ENCODE data around the gene KISS1R. TPM values are rescaled to one million over a fixed set of nuclear protein-coding genes. Genes with fewer than 3 reads are reported as not detected.
A peak's percentile ranks its signal among the peaks of the same experiment; 100 is the strongest.

The KISS1R gene
- total RNA-seq, 2 experiments from 2014 or later = 2.9 to 3.1 TPM

DNA sequence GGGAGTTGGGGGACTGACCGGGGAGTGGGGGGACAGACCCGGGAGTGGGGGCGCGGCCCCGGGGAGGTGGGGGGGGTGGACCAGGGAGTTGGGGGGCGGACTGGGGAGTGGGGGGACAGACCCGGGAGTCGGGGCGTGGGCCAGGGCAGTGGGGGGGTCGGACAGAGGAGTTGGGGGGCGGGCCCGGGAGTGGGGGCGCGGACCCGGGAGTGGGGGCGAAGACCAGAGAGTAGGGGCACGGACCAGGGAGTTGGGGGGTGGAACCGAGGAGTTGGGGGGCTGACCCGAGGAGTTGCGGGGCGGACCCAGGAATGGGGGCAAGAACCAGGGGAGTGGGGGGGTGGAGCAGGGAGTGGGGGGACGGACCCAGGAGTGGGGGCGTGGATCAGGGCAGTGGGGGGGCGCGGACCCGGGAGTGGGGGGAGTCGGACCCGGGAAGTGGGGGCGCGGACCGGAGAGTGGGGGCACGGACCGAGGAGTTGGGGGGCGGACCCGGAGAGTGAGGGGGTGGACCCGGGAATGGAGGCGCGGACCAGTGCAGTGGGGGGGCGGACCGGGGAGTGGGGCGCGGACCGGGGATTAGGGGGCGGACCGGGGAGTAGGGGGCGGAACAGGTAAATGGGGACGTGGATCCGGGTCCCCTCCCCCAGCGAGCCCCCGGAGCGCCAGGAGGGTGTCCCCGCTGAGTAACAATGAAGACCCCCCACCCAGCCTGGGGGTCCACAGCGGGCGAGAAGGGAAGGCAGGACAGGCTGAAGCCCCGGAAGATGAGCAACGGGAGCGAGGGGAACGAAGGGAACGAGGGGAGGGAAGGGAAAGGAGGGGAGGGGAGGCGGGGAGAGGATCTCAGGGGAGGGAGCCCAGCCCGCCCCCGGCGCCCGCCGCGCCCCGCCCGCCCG is 4.7 kb upstream of the KISS1R start:
- POLR2A ChIA-PET = interaction anchor here (1.6 to 1.9 kb wide), 2 partner anchors 19 to 49 kb away, joined by 5 to 8 read pairs; partner anchors contain the start of genes MED16 and RNU6-9
- DNase-seq = no peak
- ATAC-seq (ENCODE audit: low read depth) = no peak
- peak overlapping the region; percentile 91 for H3K4me3 Mint-ChIP-seq
- peak overlapping the region; percentile 95 for H3K27ac Mint-ChIP-seq
- H3K36me3 Mint-ChIP-seq = peaks cover 4% of the 10 kb centered on the region
- no peaks in the 10 kb centered on the region for H3K27me3 Mint-ChIP-seq
- H3K9me3 Mint-ChIP-seq = no peaks in the 10 kb centered on the region
- peaks cover 28% of the 10 kb centered on the region for H3K4me1 Mint-ChIP-seq

DNA sequence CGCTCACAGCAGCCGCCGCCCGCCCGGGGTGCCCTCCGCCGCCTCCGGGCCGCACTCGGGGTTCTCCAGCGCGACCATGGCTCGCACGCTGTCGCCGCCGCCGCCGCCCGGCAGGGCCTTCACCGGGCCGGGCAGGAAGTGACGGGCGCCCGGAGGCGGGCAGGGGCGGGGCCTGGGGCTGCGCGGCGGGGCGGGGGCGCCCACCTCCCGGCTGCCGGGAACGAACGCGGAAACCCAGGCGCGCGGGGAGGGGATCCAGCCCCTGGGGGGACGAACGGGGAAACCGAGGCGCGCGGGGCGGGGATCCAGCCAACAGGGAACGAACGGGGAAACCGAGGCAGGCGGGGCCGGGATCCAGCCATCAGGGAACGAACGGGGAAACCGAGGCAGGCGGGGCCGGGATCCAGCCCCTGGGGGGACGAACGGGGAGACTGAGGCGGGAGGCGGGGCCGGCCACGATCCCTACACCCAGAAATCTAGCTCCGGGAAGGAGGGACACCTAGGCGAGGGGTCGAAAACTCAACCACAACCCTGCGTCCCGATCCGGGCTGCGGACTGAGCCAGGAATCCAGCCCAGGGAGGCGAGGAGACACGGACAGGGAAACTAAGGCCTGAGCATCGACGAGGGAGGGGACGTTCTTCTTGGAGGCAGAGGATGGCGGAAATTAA is 3.9 kb upstream of the KISS1R start, which contains the start of gene R3HDM4:
Gene R3HDM4 (minus strand): TSS at position 140 of the 669 bp plus-strand sequence. CDS start 62 bp downstream, at position 78.
- DNase-seq (peak; percentile 92), ATAC-seq (ENCODE audit: low read depth) (peak; percentile 53)
- Mint-ChIP-seq H3K27ac (peak within 1 kb of the TSS; percentile 95), H3K27me3 (peaks cover 2% of the 10 kb centered on the region), H3K4me3 (peak within 1 kb of the TSS; percentile 91), H3K36me3 (peaks cover 4% of the 10 kb centered on the region), H3K4me1 (peaks cover 25% of the 10 kb centered on the region), H3K9me3 (no peaks in the 10 kb centered on the region)
- POLR2A ChIA-PET = interaction anchor here (1.2 to 1.9 kb wide), 3 partner anchors 8 to 49 kb away, joined by 3 to 8 read pairs (median 5); partner anchors contain the start of genes MED16 and RNU6-9

GRCh38 chr19:916645-917322 is 349 bp upstream of the KISS1R start:
- H3K36me3 Mint-ChIP-seq = no peaks in the 10 kb centered on the region
- peaks cover 8% of the 10 kb centered on the region for H3K27me3 Mint-ChIP-seq
- H3K9me3 Mint-ChIP-seq = no peaks in the 10 kb centered on the region
- DNase-seq (no peak), ATAC-seq (ENCODE audit: low read depth) (no peak)
- no peak overlapping the region for H3K27ac Mint-ChIP-seq
- peaks cover 10% of the 10 kb centered on the region for H3K4me1 Mint-ChIP-seq
- POLR2A ChIA-PET = interaction anchor here (1.2 kb wide), 1 partner anchor 54 kb away, joined by 4 read pairs; no protein-coding TSS in a partner anchor
- H3K4me3 Mint-ChIP-seq = peak overlapping the region; percentile 28

DNA sequence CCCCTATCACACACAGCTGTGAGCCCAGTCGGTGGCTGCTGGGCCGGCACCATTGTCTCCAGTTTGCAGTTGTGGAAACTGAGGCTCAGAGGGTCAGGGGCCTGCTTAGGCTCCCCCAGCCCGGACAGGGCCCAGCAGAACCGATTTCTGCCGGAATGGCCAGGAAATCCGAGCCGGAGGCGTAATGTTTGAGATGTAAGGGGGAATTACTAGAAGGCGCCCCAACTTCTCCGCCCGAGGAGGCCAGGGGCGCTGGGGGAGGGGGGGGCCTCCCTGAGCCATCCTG is 962 bp downstream of the KISS1R start:
- POLR2A ChIA-PET = interaction anchor here (0.6 to 3.2 kb wide), 4 partner anchors 10 to 58 kb away, joined by 3 to 26 read pairs (median 4); no protein-coding TSS in a partner anchor
- Mint-ChIP-seq H3K36me3 (no peaks in the 10 kb centered on the region), H3K9me3 (no peaks in the 10 kb centered on the region)

GRCh38 chr19:918481-919198 is 1.5 kb downstream of the KISS1R start:
- no peak for ATAC-seq (ENCODE audit: low read depth)
- POLR2A ChIA-PET = interaction anchor here (0.6 to 3.2 kb wide), 6 partner anchors 10 to 66 kb away, joined by 3 to 26 read pairs (median 4); partner anchors contain the start of genes MED16, RNU6-9 and WDR18
- peak; percentile 64 for DNase-seq
- no peaks in the 10 kb centered on the region for H3K9me3 Mint-ChIP-seq
- H3K4me1 Mint-ChIP-seq = peaks cover 12% of the 10 kb centered on the region
- peak overlapping the region; percentile 65 for H3K4me3 Mint-ChIP-seq
- H3K36me3 Mint-ChIP-seq = no peaks in the 10 kb centered on the region
- H3K27ac Mint-ChIP-seq = no peak overlapping the region
- H3K27me3 Mint-ChIP-seq = peaks cover 8% of the 10 kb centered on the region

More for the DNA sequence above, 962 bp downstream of the KISS1R start:
- DNase-seq = no peak
- Mint-ChIP-seq H3K4me3 (peak overlapping the region; percentile 76), H3K4me1 (peaks cover 13% of the 10 kb centered on the region), H3K27me3 (peaks cover 8% of the 10 kb centered on the region), H3K27ac (no peak overlapping the region)
- ATAC-seq (ENCODE audit: low read depth) = no peak

GRCh38 chr19:919199-920050 is 2.3 kb downstream of the KISS1R start:
- DNase-seq (peak; percentile 73), ATAC-seq (ENCODE audit: low read depth) (peak; percentile 27)
- Mint-ChIP-seq H3K4me1 (peaks cover 14% of the 10 kb centered on the region), H3K4me3 (peak overlapping the region; percentile 65), H3K27ac (no peak overlapping the region), H3K27me3 (peaks cover 8% of the 10 kb centered on the region), H3K36me3 (no peaks in the 10 kb centered on the region), H3K9me3 (no peaks in the 10 kb centered on the region)
- POLR2A ChIA-PET = interaction anchor here (0.6 to 3.2 kb wide), 4 partner anchors 26 to 119 kb away, joined by 3 to 26 read pairs (median 6); partner anchors contain the start of genes MED16, RNU6-9 and WDR18

GRCh38 chr19:920051-920864 is 3.1 kb downstream of the KISS1R start:
- H3K4me3 Mint-ChIP-seq = peak overlapping the region; percentile 84
- H3K9me3 Mint-ChIP-seq = no peaks in the 10 kb centered on the region
- H3K4me1 Mint-ChIP-seq = peaks cover 12% of the 10 kb centered on the region
- DNase-seq (peak; percentile 80), ATAC-seq (ENCODE audit: low read depth) (peak; percentile 40)
- H3K36me3 Mint-ChIP-seq = no peaks in the 10 kb centered on the region
- POLR2A ChIA-PET = interaction anchor here (0.6 to 3.2 kb wide), 5 partner anchors 12 to 119 kb away, joined by 3 to 26 read pairs (median 3); partner anchors contain the start of genes MED16, RNU6-9 and WDR18
- H3K27me3 Mint-ChIP-seq = peaks cover 8% of the 10 kb centered on the region
- H3K27ac Mint-ChIP-seq = peak overlapping the region; percentile 61

- peak overlapping the region; percentile 56 for H3K27ac Mint-ChIP-seq
- ATAC-seq (ENCODE audit: low read depth) (no peak), DNase-seq (no peak)
- POLR2A ChIA-PET = interaction anchor here (0.5 to 1.8 kb wide), 7 partner anchors 13 to 269 kb away, joined by 3 to 6 read pairs (median 5); partner anchors contain the start of genes PTBP1 and WDR18
- H3K36me3 Mint-ChIP-seq = no peaks in the 10 kb centered on the region
- H3K27me3 Mint-ChIP-seq = no peaks in the 10 kb centered on the region
- H3K9me3 Mint-ChIP-seq = no peaks in the 10 kb centered on the region
- H3K4me3 Mint-ChIP-seq = peak overlapping the region; percentile 82
- H3K4me1 Mint-ChIP-seq = peaks cover 12% of the 10 kb centered on the region
Observed at GRCh38 chr19:924553-925086, 7.5 kb downstream of the KISS1R start.

- H3K4me1 Mint-ChIP-seq = peaks cover 12% of the 10 kb centered on the region
- H3K4me3 Mint-ChIP-seq = peak overlapping the region; percentile 82
- peak overlapping the region; percentile 77 for H3K27ac Mint-ChIP-seq
- DNase-seq (no peak), ATAC-seq (ENCODE audit: low read depth) (peak; percentile 65)
- H3K36me3 Mint-ChIP-seq = peaks cover 4% of the 10 kb centered on the region
- H3K27me3 Mint-ChIP-seq = no peaks in the 10 kb centered on the region
- no peaks in the 10 kb centered on the region for H3K9me3 Mint-ChIP-seq
- POLR2A ChIA-PET = interaction anchor here (0.5 to 1.3 kb wide), 6 partner anchors 13 to 269 kb away, joined by 3 to 6 read pairs (median 4); partner anchors contain the start of gene WDR18
Observed at GRCh38 chr19:925087-925525, 8.0 kb downstream of the KISS1R start.

- Mint-ChIP-seq H3K36me3 (peaks cover 7% of the 10 kb centered on the region), H3K27me3 (no peaks in the 10 kb centered on the region), H3K4me3 (peak within 1 kb of the TSS; percentile 89), H3K27ac (peak within 1 kb of the TSS; percentile 77), H3K9me3 (no peaks in the 10 kb centered on the region), H3K4me1 (peaks cover 12% of the 10 kb centered on the region)
- ATAC-seq (ENCODE audit: low read depth) (peak; percentile 56), DNase-seq (peak; percentile 90)
- POLR2A ChIA-PET = interaction anchor here (1.0 to 1.3 kb wide), 5 partner anchors 12 to 156 kb away, joined by 3 to 6 read pairs (median 5); partner anchors contain the start of gene WDR18
Observed at GRCh38 chr19:925526-926322, 8.6 kb downstream of the KISS1R start, which contains the start of gene ARID3A. ARID3A (plus strand) TSS chr19:926035; CDS start chr19:929529, 3,494 bp downstream.

Measured in activated naive CD8-positive, alpha-beta T cell treated with anti-CD3 and anti-CD28 coated beads, Interleukin-2, amount 10 ng/mL, durations not matched to agents 7 days and 5 days (primary cell).